Measurements from ENCODE around the gene MRGPRX2. TPM values are rescaled to one million over a fixed set of nuclear protein-coding genes. Genes with fewer than 3 reads are reported as not detected.

Gene MRGPRX2
- polyA plus RNA-seq, 3 donors = not detected

- no peak for DNase-seq (ENCODE audit: low read depth in 3 of 3, low spot score in 2 of 3)
Measured at GRCh38 chr11:19076744-19077589, 16.4 kb upstream of the MRGPRX2 start.

- no peak for DNase-seq (ENCODE audit: low read depth in 3 of 3, low spot score in 2 of 3)
Measured at GRCh38 chr11:19075636-19076035, 15.1 kb upstream of the MRGPRX2 start.

GRCh38 chr11:19073454-19074415, 13.2 kb upstream of the MRGPRX2 start:
- DNase-seq (ENCODE audit: low read depth in 3 of 3, low spot score in 2 of 3) = no peak

- no peak for DNase-seq (ENCODE audit: low read depth in 3 of 3, low spot score in 2 of 3)
Measured at GRCh38 chr11:19072464-19072863, 11.9 kb upstream of the MRGPRX2 start.

GRCh38 chr11:19071255-19071654, 10.7 kb upstream of the MRGPRX2 start:
- peak; percentile 63 to 72 (median 69) for DNase-seq (ENCODE audit: low read depth in 3 of 3, low spot score in 2 of 3)

DNA sequence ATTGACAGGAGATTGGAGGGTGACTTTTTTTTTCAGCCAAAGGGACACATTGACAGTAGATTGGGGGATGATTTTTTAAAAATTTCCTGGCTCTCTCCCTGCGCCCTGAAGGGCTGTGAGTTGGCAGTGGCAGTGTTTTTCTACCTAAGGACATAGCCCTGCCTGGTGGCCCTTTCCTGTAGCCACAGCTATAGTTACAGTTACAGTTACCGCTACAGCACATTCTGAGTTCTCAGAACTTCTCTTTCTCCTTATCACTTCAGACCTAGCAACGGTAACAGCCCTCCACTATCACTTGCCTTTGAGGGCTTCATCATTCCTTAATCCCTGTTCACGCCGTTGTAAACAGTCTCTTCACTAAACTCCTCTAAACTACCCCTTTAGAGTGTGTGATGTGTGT, 684 bp downstream of the MRGPRX2 start:
- DNase-seq (ENCODE audit: low read depth in 3 of 3, low spot score in 2 of 3) = no peak

- no peak for DNase-seq (ENCODE audit: low read depth in 3 of 3, low spot score in 2 of 3)
Measured at GRCh38 chr11:19055905-19056304, 4.6 kb downstream of the MRGPRX2 start.

DNA sequence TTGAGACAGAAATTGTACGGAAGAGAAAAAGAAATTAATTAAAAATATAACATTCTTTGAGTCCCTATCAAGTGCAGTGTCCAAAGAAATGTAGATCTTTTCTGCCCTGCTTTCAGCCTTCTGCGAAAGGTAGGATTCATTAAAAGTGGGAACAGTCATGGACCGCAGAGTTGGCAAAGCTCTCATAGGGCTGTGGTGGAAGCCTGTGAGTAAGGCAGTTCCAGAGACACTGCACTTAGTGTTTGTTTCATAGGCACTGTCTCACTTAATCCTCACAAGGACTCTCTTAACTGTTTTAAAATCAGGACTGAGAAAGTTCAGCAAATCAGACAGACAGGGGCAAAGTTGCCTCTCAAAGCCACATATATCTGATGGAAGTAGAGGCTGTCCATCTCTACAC, 5.5 kb downstream of the MRGPRX2 start:
- no peak for DNase-seq (ENCODE audit: low read depth in 3 of 3, low spot score in 2 of 3)

- no peak for DNase-seq (ENCODE audit: low read depth in 3 of 3, low spot score in 2 of 3)
Measured at GRCh38 chr11:19053909-19054308, 6.6 kb downstream of the MRGPRX2 start.

- DNase-seq (ENCODE audit: low read depth in 3 of 3, low spot score in 2 of 3) = no peak
Measured at GRCh38 chr11:19050281-19050680, 10.2 kb downstream of the MRGPRX2 start.

DNA sequence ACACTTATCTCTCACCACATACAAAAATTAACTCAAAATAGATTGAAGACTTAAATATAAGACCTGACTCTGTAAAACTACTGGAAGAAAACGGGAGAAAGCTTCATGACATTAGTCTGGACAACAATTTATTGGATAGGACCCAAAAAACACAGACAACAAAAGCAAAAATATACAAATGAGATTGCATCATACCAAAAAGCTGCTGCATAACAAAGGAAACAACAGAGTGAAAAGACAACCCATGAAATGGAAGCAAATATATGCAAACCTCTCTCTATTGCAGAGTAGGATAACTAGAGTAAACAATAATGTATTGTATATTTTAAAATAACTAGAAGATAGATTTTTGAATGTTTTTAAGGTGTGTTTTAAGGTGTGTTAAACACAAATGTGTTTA, 11.2 kb downstream of the MRGPRX2 start:
- DNase-seq (ENCODE audit: low read depth in 3 of 3, low spot score in 2 of 3) = no peak

DNA sequence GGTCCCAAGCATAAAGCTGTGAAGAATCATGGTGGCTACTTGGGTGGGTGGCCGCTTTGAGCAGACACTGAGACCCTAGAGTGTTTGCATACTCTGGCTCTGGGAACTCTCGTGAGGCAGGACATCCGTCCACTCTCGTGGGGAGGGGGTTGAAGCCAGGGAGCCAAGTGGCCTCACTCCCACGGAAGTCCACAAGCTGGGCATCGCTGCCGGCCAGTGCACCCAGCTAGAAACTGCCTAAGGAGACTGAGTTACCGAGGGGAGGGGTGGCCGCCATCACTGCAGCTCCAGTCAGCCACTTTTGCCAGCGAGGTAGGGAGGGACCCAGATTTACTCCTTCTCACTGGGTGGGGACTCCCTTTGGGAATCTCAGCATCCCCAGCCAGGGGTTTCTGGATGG, 20.5 kb downstream of the MRGPRX2 start:
- no peak for DNase-seq (ENCODE audit: low read depth in 3 of 3, low spot score in 2 of 3)

DNA sequence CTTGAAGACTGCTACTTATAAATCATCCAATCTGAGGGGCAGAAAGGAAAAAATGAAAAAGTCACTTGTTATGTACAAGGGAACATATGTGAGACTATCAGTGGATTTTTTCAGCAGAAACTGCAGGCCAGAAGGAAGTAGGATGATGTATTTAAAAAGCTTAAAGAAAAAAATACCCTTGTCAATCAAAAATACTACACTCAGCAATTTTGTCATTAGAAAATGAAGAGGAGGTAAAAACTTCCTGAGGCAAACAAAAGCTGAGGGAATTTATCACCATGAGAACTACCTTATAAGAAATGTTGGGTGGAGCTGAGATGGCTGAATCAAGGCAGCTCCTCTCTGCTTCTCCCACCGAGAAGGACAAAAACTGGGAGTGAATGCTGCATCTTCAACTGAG, 21.1 kb downstream of the MRGPRX2 start:
- DNase-seq (ENCODE audit: low read depth in 3 of 3, low spot score in 2 of 3) = no peak

GRCh38 chr11:19032990-19033389, 27.5 kb downstream of the MRGPRX2 start:
- DNase-seq (ENCODE audit: low read depth in 3 of 3, low spot score in 2 of 3) = no peak

DNA sequence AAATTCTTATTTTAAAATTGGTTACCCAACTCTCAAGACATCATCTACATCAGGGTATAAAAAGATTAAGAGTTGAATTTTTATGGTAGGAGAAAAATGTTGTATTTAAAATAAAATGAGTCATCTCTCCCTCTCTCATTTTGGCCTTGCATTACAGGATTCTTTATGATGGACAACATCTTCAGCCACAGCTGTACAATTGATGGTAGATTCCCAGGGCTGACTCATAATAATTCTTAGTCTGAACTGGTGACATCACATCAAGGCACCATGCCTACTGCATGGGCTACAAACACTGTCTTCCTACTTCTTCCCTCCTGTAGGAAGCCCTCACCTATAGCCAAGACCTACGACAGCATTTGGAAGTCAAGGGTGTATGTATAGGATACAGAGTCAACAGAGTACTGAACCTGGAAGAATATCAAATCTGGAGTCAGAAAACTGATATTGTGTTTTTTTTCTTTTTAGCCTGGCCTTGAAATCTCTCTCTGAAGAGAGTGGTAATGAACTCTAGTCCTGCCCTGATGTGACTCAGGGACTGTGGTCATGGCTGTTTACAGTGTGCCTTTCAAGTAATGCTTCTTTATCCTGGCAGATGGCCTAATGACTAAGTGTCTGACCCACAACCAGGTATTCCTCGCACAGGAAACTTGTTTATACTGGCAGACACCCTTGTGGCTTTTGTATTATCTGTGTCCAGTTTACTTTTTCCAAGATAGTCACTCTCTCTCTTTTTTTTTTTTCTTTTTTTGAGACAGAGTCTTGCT, 32.5 kb downstream of the MRGPRX2 start:
- DNase-seq (ENCODE audit: low read depth in 3 of 3, low spot score in 2 of 3) = no peak

DNA sequence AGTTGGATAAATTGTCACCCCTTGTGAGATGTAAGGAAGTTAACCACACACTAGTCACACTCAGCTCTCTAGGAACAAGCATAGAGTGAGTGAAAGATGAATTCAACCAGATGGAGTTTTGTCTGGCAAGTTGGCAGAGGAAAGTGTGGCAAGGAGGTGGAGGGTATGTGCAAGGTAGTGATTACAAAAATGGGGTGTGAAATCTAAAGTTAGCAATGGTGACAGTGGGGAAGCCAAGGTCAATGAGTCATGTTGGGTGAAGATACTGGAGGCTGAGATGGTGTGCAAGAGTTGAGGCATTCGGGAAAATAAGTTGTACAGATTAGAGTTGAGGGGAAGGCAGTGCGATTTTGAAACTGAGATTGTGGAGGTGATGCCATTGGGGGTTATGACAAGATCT, 33.7 kb downstream of the MRGPRX2 start:
- DNase-seq (ENCODE audit: low read depth in 3 of 3, low spot score in 2 of 3) = no peak

DNA sequence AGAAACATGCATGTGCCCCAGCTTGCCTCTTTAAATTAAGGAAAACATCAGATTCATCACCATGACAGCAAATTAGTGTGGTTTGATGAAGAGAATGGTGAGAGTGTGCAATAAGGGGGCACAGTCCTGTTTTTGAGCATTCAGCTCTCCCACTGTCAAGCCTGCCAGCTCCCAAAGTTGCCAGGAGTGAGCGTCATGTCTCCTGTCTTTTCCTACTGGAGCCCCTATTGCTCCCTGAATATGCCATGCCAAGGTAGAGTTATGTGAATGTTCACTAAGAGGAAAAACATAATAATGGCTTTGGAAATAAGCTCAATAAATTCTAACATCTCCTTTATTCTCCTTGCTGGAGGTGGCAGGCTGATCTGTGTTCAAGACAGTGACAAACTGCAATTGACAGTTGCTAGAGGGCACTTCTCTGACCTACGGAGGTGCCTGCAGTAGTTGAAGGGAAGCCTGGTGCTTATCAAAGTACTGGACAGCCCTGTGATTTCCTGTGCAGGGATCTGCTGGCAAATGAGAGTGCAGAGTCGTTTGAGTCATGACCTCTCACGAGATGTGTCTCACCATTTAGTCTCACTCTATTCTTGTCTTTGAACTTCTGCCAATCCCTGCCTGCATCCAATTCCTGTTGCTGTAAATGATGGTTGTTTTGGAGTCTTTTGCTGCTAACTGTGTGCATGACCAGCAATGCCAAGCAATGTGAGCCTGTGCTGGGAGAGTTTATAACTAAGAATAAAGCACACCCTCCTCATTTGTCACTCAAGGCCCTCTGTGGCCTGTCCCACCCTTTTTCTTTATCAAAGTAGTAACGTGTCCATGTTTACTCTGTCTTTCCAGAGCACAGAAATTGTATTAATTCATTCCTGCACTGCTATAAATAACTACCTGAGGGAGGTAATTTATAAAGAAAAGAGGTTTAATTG, 34.8 kb downstream of the MRGPRX2 start:
- no peak for DNase-seq (ENCODE audit: low read depth in 3 of 3, low spot score in 2 of 3)

DNA sequence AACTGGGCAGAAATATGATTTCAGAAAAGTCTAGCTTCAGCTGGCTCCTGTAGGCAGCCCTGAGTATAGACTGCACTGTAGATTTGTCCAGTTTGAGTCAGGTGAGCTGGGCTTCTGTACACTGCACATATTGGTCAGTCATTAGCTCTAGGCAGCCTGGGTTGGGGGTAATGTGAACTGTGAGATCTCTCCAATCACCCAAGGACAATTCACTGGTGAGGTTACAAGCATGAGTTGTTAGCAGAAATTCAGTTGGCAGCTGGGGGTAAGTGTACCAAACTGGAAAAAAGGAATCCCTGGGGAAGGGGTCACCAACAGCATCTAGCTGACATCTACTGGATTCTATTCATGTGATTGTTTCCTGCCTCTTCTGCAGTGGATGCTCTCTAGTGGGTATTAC, 39.7 kb downstream of the MRGPRX2 start:
- DNase-seq (ENCODE audit: low read depth in 3 of 3, low spot score in 2 of 3) = no peak

DNA sequence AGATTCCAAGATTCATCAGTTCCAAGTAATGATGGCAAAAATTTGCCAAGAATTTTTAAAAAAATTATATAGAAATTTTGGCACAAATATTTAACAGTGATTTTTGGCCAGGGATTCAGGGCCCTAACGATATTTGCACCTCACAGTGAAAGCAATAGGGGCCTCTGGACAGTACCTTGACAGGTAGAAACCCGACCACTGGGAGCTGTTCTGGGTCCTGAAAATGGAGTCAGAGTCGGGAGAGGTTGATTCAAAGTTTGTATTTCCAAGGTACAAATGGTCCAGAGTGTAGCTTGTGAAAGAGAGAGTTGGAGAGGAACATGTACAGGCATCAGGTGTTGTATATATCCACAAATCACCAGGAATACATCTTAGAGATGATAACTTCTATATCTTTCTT, 41.6 kb downstream of the MRGPRX2 start:
- no peak for DNase-seq (ENCODE audit: low read depth in 3 of 3, low spot score in 2 of 3)
